Measurements from ENCODE around the gene AOAH.

GRCh38 chr7:36635091-36635490 lies 89.2 kb downstream of the AOAH start:
- TF ChIP-seq CTCF (IDR thresholded peaks at IDR 0.05; ENCODE audit: insufficient read depth, low read length): no peak
- no peak for TF ChIP-seq REST (IDR thresholded peaks at IDR 0.05; ENCODE audit: insufficient replicate concordance, low read depth)
- no peak for TF ChIP-seq POLR2AphosphoS5 (IDR thresholded peaks at IDR 0.05; ENCODE audit: low read depth)
- TF ChIP-seq GABPA (IDR thresholded peaks at IDR 0.05; ENCODE audit: low read depth): no peak
- TF ChIP-seq SPI1 (IDR thresholded peaks at IDR 0.05; ENCODE audit: borderline replicate concordance, low read depth): no peak
